Right lobe of liver (tissue), 4 donors: Measurements from ENCODE around the gene IGSF9B.

Experiments
- CTCF ChIP-seq, 4 donors: fragments of 200-600 bp in 3 of 4; fragments of 450-650 bp in 1 of 4; IDR thresholded peaks; one replicate each; pipeline versions ENCODE4 v1.5.1 to v1.8.0; 2016 to 2022; ENCODE audit warnings: antibody characterized with exemption in 4 of 4, mild to moderate bottlenecking in 2 of 4
- POLR2A ChIP-seq: fragments of 450-650 bp; IDR thresholded peaks from one replicate; pipeline ENCODE4 v1.6.1; 2017; ENCODE audit warnings: antibody characterized with exemption, mild to moderate bottlenecking
- donor health status: DM: no; HTN: no; CAD: no.
- donor health status: DM: no; HTN: no; CAD: no.
- donor health status: DM: no; HTN: yes; CAD: no.

DNA sequence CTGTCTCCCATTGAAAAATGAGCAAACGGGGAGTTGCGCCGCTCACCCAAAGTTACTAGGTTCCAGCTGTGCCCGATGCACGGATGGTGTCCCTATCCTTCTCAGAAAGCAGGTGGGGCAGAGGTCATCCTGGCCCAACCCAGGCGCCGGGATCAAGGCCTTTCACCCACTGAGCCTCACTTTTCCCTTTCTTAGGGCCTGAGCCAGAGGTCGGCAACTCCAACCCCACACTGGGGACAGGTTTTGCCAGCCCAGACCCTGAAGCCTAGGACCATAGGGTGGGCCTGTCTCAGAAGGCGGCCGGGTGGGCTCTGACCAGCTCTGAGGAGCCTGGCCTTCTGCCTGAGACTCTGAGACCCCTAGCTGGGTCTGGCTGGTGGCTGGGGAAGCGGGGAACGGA lies 6.3 kb downstream of the IGSF9B start:
- TF ChIP-seq CTCF (IDR thresholded peaks at IDR 0.05) (no peak), POLR2A (no peak)
